ENCODE measurements around the gene THEM5. TPM values are rescaled to one million over a fixed set of nuclear protein-coding genes. Genes with fewer than 3 reads are reported as not detected.
A peak's percentile ranks its signal among the peaks of the same experiment; 100 is the strongest.
"Not testable (repeated sequence)": the region's sequence is repeated elsewhere in the genome, so short reads cannot be mapped to it uniquely, and the experiment has no call there.

The THEM5 gene
- total RNA-seq: 0.22 TPM in 1 of 2 replicates, not detected in the other

GRCh38 chr1:151853411-151853943 is at the start of gene THEM5:
THEM5 (minus strand) TSS chr1:151853712; CDS start chr1:151853565, 147 bp downstream.
- no peak for DNase-seq (ENCODE audit: low read depth in 2 of 2)

GRCh38 chr1:151902858-151903257 is 49.3 kb upstream of the THEM5 start:
- no peak for DNase-seq (ENCODE audit: low read depth in 2 of 2)

GRCh38 chr1:151900804-151901203 is 47.3 kb upstream of the THEM5 start:
- not testable (repeated sequence) for DNase-seq (ENCODE audit: low read depth in 2 of 2)

- DNase-seq (ENCODE audit: low read depth in 2 of 2): peak; percentile 36 to 58
These were observed 45.0 kb upstream of the THEM5 start for GRCh38 chr1:151898519-151898991.

GRCh38 chr1:151897991-151898431 is 44.5 kb upstream of the THEM5 start:
- no peak for DNase-seq (ENCODE audit: low read depth in 2 of 2)

GRCh38 chr1:151893176-151893924 is 39.8 kb upstream of the THEM5 start:
- DNase-seq (ENCODE audit: low read depth in 2 of 2): peak in 1 of 2 donors; percentile 14

- DNase-seq (ENCODE audit: low read depth in 2 of 2): peak in 1 of 2 donors; percentile 22
These were observed 38.7 kb upstream of the THEM5 start for GRCh38 chr1:151892190-151892589.

- no peak for DNase-seq (ENCODE audit: low read depth in 2 of 2)
These were observed 38.0 kb upstream of the THEM5 start for GRCh38 chr1:151891512-151891911.

GRCh38 chr1:151888972-151889570 is 35.6 kb upstream of the THEM5 start:
- DNase-seq (ENCODE audit: low read depth in 2 of 2): peak; percentile 38 to 55

GRCh38 chr1:151887028-151887427 is 33.5 kb upstream of the THEM5 start:
- peak in 1 of 2 donors; percentile 77 for DNase-seq (ENCODE audit: low read depth in 2 of 2)

GRCh38 chr1:151885479-151885878 is 32.0 kb upstream of the THEM5 start:
- no peak for DNase-seq (ENCODE audit: low read depth in 2 of 2)

- not testable (repeated sequence) for DNase-seq (ENCODE audit: low read depth in 2 of 2)
These were observed 31.4 kb upstream of the THEM5 start for GRCh38 chr1:151884879-151885278.

- not testable (repeated sequence) for DNase-seq (ENCODE audit: low read depth in 2 of 2)
These were observed 30.9 kb upstream of the THEM5 start for GRCh38 chr1:151884445-151884844.

GRCh38 chr1:151883898-151884297 is 30.4 kb upstream of the THEM5 start:
- not testable (repeated sequence) for DNase-seq (ENCODE audit: low read depth in 2 of 2)

- DNase-seq (ENCODE audit: low read depth in 2 of 2): not testable (repeated sequence)
These were observed 29.4 kb upstream of the THEM5 start for GRCh38 chr1:151882918-151883317.

- DNase-seq (ENCODE audit: low read depth in 2 of 2): peak in 1 of 2 donors; percentile 82
These were observed 29.0 kb upstream of the THEM5 start for GRCh38 chr1:151882466-151882865.

- DNase-seq (ENCODE audit: low read depth in 2 of 2): peak in 1 of 2 donors; percentile 55
These were observed 28.0 kb upstream of the THEM5 start for GRCh38 chr1:151881479-151881878.

GRCh38 chr1:151875419-151876097 is 22.0 kb upstream of the THEM5 start:
- no peak for DNase-seq (ENCODE audit: low read depth in 2 of 2)

GRCh38 chr1:151872776-151873175 is 19.3 kb upstream of the THEM5 start:
- not testable (repeated sequence) for DNase-seq (ENCODE audit: low read depth in 2 of 2)

GRCh38 chr1:151871284-151872030 is 17.9 kb upstream of the THEM5 start:
- no peak for DNase-seq (ENCODE audit: low read depth in 2 of 2)

GRCh38 chr1:151868486-151868885 is 15.0 kb upstream of the THEM5 start:
- peak in 1 of 2 donors; percentile 47 for DNase-seq (ENCODE audit: low read depth in 2 of 2)

All from lung microvascular endothelial cell (primary cell).